ENCODE results near the gene CFAP20DC.

DNA sequence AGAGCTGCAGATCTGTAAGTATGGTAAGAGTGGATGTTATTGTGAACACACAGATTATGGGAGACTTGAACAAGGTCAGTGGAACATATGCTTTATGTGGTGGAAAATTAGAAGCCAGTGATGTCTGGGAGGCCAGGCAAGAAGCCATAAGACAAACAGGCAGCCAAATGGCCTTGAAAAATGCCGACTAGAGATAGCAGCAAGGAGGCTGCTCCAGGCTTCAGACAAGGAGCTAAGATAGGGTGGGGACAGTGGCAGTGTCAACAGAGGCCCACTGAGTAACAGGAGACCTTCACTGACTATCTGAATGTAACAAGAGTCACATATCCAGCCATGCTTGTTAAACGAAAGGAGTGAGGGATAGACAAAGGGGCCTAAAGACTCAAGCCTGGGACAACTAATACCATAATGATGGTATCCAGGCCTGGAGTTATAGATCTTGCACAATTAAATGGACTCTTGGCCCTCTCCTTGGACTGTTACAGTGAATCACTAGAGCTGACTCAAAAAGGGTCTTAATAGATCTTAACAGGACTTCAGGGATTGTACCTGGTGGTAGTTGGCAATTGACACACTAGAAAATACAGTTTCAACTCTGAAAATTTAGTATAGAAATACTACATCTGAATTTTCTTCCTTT, 50.6 kb downstream of the CFAP20DC start:
- no peak for TF ChIP-seq CTCF (IDR thresholded peaks at IDR 0.05; ENCODE audit: low read depth, low read length, poor library complexity, severe bottlenecking)
- TF ChIP-seq EZH2phosphoT487 (IDR thresholded peaks at IDR 0.05; ENCODE audit: borderline replicate concordance, low read length): no peak
